Measurements from ENCODE around the gene SCAMP5.

- TF ChIP-seq TCF12 (IDR thresholded peaks at IDR 0.05; ENCODE audit: low read depth): no peak
- TF ChIP-seq MAX (IDR thresholded peaks at IDR 0.05): no peak
- no peak for TF ChIP-seq ZBTB7A (IDR thresholded peaks at IDR 0.05; ENCODE audit: low read depth)
- TF ChIP-seq RAD21 (IDR thresholded peaks at IDR 0.05; ENCODE audit: low read depth): no peak
- no peak for TF ChIP-seq CREB1 (IDR thresholded peaks at IDR 0.05; ENCODE audit: low read depth)
- no peak for TF ChIP-seq YY1 (IDR thresholded peaks at IDR 0.05; ENCODE audit: low read depth)
- TF ChIP-seq USF1 (IDR thresholded peaks at IDR 0.05): no peak
Observed at GRCh38 chr15:75045332-75046015, 50.1 kb downstream of the SCAMP5 start.

Measured in Ishikawa (cell line).